Occipital lobe (tissue), 2 donors: ENCODE data around the gene PLEKHS1. TPM values are rescaled to one million over a fixed set of nuclear protein-coding genes. Genes with fewer than 3 reads are reported as not detected.

Experiments
- DNase-seq: peaks from one replicate; lab custom pipeline; 2025; lab: John Stamatoyannopoulos, UW
- total RNA-seq: library from RNA; depleted of rRNA; stranded (reverse); fragments of >200 nt; gene quantifications from one replicate; pipeline ENCODE4 v1.2.3, GENCODE V29; 2014

The PLEKHS1 gene
- total RNA-seq: not detected

- no peak for DNase-seq
These were observed at the start of gene PLEKHS1 for GRCh38 chr10:113751181-113751732. Gene PLEKHS1 (plus strand): TSS chr10:113751682. CDS start chr10:113755278, 3,596 bp downstream.

GRCh38 chr10:113704637-113705343 lies 46.7 kb upstream of the PLEKHS1 start:
- DNase-seq: no peak

GRCh38 chr10:113705344-113705652 lies 46.2 kb upstream of the PLEKHS1 start:
- no peak for DNase-seq

- no peak for DNase-seq
These were observed 44.9 kb upstream of the PLEKHS1 start for GRCh38 chr10:113706623-113707022.

GRCh38 chr10:113708640-113709039 lies 42.8 kb upstream of the PLEKHS1 start:
- no peak for DNase-seq

- no peak for DNase-seq
These were observed 42.2 kb upstream of the PLEKHS1 start for GRCh38 chr10:113709221-113709838.

GRCh38 chr10:113711142-113711541 lies 40.3 kb upstream of the PLEKHS1 start:
- DNase-seq: no peak

- DNase-seq: no peak
These were observed 39.5 kb upstream of the PLEKHS1 start for GRCh38 chr10:113712024-113712423.

GRCh38 chr10:113712755-113713639 lies 38.5 kb upstream of the PLEKHS1 start:
- no peak for DNase-seq

GRCh38 chr10:113713640-113713982 lies 37.9 kb upstream of the PLEKHS1 start:
- DNase-seq: no peak

GRCh38 chr10:113716109-113716910 lies 35.2 kb upstream of the PLEKHS1 start:
- DNase-seq: no peak

GRCh38 chr10:113718969-113719822 lies 32.3 kb upstream of the PLEKHS1 start:
- no peak for DNase-seq

- no peak for DNase-seq
These were observed 31.1 kb upstream of the PLEKHS1 start for GRCh38 chr10:113720386-113720785.

- no peak for DNase-seq
These were observed 19.2 kb upstream of the PLEKHS1 start for GRCh38 chr10:113732160-113732881.

- DNase-seq: no peak
These were observed 18.5 kb upstream of the PLEKHS1 start for GRCh38 chr10:113732966-113733365.

- DNase-seq: no peak
These were observed 17.8 kb upstream of the PLEKHS1 start for GRCh38 chr10:113733635-113734034.

GRCh38 chr10:113735913-113736312 lies 15.6 kb upstream of the PLEKHS1 start:
- no peak for DNase-seq

GRCh38 chr10:113736576-113736975 lies 14.9 kb upstream of the PLEKHS1 start:
- DNase-seq: no peak

GRCh38 chr10:113739031-113739430 lies 12.5 kb upstream of the PLEKHS1 start:
- DNase-seq: no peak

GRCh38 chr10:113739577-113739976 lies 11.9 kb upstream of the PLEKHS1 start:
- no peak for DNase-seq
